H1 (cell line): ENCODE data around the gene COL4A1.

ENCODE experiments used
- ATF3 ChIP-seq: IDR thresholded peaks from 2 replicates; pipeline ENCODE4 v1.6.1; 2011; ENCODE audit warnings: low read depth, mild to moderate bottlenecking, low read length; ENCODE audit not compliant: insufficient read depth
- CTCF ChIP-seq, 3 experiments: IDR thresholded peaks; 1 replicate in 2 of 3; 2 replicates in 1 of 3; pipeline versions ENCODE4 v1.5.1 to v1.6.1; 2011; ENCODE audit warnings: low read length in 3 of 3, mild to moderate bottlenecking in 3 of 3, inconsistent platforms in 2 of 3, low read depth in 1 of 3, moderate library complexity in 1 of 3; ENCODE audit not compliant: insufficient read depth in 1 of 3; ENCODE audit errors: control extremely low read depth in 1 of 3
- EZH2 ChIP-seq: fragments of 200-600 bp; sonication (generic); IDR thresholded peaks from 2 replicates; pipeline ENCODE4 v1.7.1; 2012; ENCODE audit warnings: low read depth, mild to moderate bottlenecking, moderate library complexity, low read length, inconsistent platforms; ENCODE audit not compliant: severe bottlenecking
- GTF2F1 ChIP-seq: IDR thresholded peaks from 2 replicates; pipeline ENCODE4 v1.6.1; 2012; ENCODE audit warnings: low read depth, low read length, improper control_type of control experiment, borderline replicate concordance
- JUND ChIP-seq: IDR thresholded peaks from 2 replicates; pipeline ENCODE4 v1.6.1; 2011; ENCODE audit warnings: mild to moderate bottlenecking, improper control_type of control experiment, low read length
- MAFK ChIP-seq: IDR thresholded peaks from 2 replicates; pipeline ENCODE4 v1.6.1; 2012; ENCODE audit warnings: low read depth, mild to moderate bottlenecking, improper control_type of control experiment, low read length
- NRF1 ChIP-seq: IDR thresholded peaks from 2 replicates; pipeline ENCODE4 v1.6.1; 2011; ENCODE audit warnings: mild to moderate bottlenecking, low read depth, low read length, improper control_type of control experiment
- POLR2A ChIP-seq, 2 experiments: IDR thresholded peaks; 1 replicate in 1 of 2; 2 replicates in 1 of 2; pipeline ENCODE4 v1.6.1; 2011; ENCODE audit warnings: low read depth in 2 of 2, low read length in 2 of 2, mild to moderate bottlenecking in 2 of 2; ENCODE audit errors: control extremely low read depth in 1 of 2
- RAD21 ChIP-seq, 2 experiments: IDR thresholded peaks in 1 of 2; conservative IDR thresholded peaks in 1 of 2; 2 replicates each; pipeline ENCODE4 v1.6.1; 2011; ENCODE audit warnings: low read depth in 2 of 2, low read length in 2 of 2, improper control_type of control experiment in 1 of 2, inconsistent platforms in 1 of 2, mild to moderate bottlenecking in 1 of 2, moderate library complexity in 1 of 2
- SRF ChIP-seq: IDR thresholded peaks from 2 replicates; pipeline ENCODE4 v1.6.1; 2011; ENCODE audit warnings: mild to moderate bottlenecking, low read depth, low read length, moderate library complexity
- TCF12 ChIP-seq: IDR thresholded peaks from 2 replicates; pipeline ENCODE4 v1.6.1; 2011; ENCODE audit warnings: low read depth, mild to moderate bottlenecking, low read length

- TF ChIP-seq CTCF (IDR thresholded peaks at IDR 0.05; ENCODE audit: control extremely low read depth in 1 of 3, insufficient read depth in 1 of 3, low read depth in 1 of 3, low read length in 3 of 3) = no peak
- TF ChIP-seq EZH2 = no peak
- no peak for TF ChIP-seq MAFK
- TF ChIP-seq TCF12 = no peak
- no peak for TF ChIP-seq GTF2F1
- TF ChIP-seq POLR2A (IDR thresholded peaks at IDR 0.05; ENCODE audit: control extremely low read depth in 1 of 2, low read depth in 2 of 2, low read length in 2 of 2) = no peak
- TF ChIP-seq ATF3 = no peak
- TF ChIP-seq NRF1 = no peak
- TF ChIP-seq JUND = no peak
- no peak for TF ChIP-seq SRF
- TF ChIP-seq RAD21 (IDR thresholded peaks at IDR 0.05 in 1 of 2, conservative IDR thresholded peaks at IDR 0.05 in 1 of 2; ENCODE audit: low read depth in 2 of 2, low read length in 2 of 2) = no peak
Measured at GRCh38 chr13:110311443-110312338, 4.7 kb upstream of the COL4A1 start.
